Colonic mucosa (tissue), 4 donors: ENCODE measurements around the gene TRAPPC2L. TPM values are rescaled to one million over a fixed set of nuclear protein-coding genes. Genes with fewer than 3 reads are reported as not detected.

Experiments used
- DNase-seq: peaks from one replicate; pipeline ENCODE4 v3.0.0-alpha.2; 2020
- H3K27ac ChIP-seq: fragments of 200-600 bp; one replicate; pipeline ENCODE4 v1.8.0; 2021
- H3K27me3 ChIP-seq: fragments of 200-600 bp; one replicate; pipeline ENCODE4 v1.8.0; 2021
- H3K36me3 ChIP-seq: fragments of 200-600 bp; one replicate; pipeline ENCODE4 v1.8.0; 2021
- H3K4me1 ChIP-seq: fragments of 200-600 bp; one replicate; pipeline ENCODE4 v1.8.0; 2021; ENCODE audit warnings: mild to moderate bottlenecking
- H3K4me3 ChIP-seq: fragments of 200-600 bp; one replicate; pipeline ENCODE4 v1.8.0; 2021
- H3K9ac ChIP-seq, 2 donors: one replicate each; pipeline ENCODE4 v1.7.0; 2013; ENCODE audit warnings: control low read depth in 2 of 2, low read depth in 2 of 2, low read length in 2 of 2
- H3K9me3 ChIP-seq: fragments of 200-600 bp; one replicate; pipeline ENCODE4 v1.8.0; 2021
- intact Hi-C: fragments of 100-400 bp; cut with DNase I; formaldehyde crosslinking; loops from one replicate; pipeline ENCODE4 v1.14.1; 2022
- total RNA-seq, 2 donors: library from RNA; stranded (reverse); fragmentation: NEBNext Ultra II Directional in 1 of 2; extraction: Animal tissue kit (Norgen Biotek cat#: 25700) in 1 of 2; gene quantifications; one replicate each; pipeline ENCODE4 v1.2.1, GENCODE V29; 2021
- TF ChIP-seq, protein P1 (sequence below): fragments of 200-600 bp; IDR thresholded peaks from one replicate; pipeline ENCODE4 v1.8.0; 2022; ENCODE audit warnings: antibody characterized with exemption, mild to moderate bottlenecking
- donor health status: healthy.
- donor health status: DM: no; HTN: no; CAD: no.
- donor health status: DM: no; HTN: no; CAD: no.

Gene TRAPPC2L
- total RNA-seq, 2 donors from 2014 or later: 33.8 to 57.3 TPM

- Histone ChIP-seq H3K9me3 (no peaks in the 10 kb centered on the region), H3K27ac (no peak overlapping the region), H3K4me3 (no peak overlapping the region), H3K36me3 (no peaks in the 10 kb centered on the region), H3K4me1 (no peaks in the 10 kb centered on the region), H3K27me3 (no peaks in the 10 kb centered on the region), H3K9ac (no peak overlapping the region)
- intact Hi-C loops: no loop called here
- DNase-seq: no peak
- TF ChIP-seq, protein P1, sequence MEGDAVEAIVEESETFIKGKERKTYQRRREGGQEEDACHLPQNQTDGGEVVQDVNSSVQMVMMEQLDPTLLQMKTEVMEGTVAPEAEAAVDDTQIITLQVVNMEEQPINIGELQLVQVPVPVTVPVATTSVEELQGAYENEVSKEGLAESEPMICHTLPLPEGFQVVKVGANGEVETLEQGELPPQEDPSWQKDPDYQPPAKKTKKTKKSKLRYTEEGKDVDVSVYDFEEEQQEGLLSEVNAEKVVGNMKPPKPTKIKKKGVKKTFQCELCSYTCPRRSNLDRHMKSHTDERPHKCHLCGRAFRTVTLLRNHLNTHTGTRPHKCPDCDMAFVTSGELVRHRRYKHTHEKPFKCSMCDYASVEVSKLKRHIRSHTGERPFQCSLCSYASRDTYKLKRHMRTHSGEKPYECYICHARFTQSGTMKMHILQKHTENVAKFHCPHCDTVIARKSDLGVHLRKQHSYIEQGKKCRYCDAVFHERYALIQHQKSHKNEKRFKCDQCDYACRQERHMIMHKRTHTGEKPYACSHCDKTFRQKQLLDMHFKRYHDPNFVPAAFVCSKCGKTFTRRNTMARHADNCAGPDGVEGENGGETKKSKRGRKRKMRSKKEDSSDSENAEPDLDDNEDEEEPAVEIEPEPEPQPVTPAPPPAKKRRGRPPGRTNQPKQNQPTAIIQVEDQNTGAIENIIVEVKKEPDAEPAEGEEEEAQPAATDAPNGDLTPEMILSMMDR: no peak
These were observed 19.1 kb upstream of the TRAPPC2L start for GRCh38 chr16:88837806-88838205.

- Histone ChIP-seq H3K36me3 (no peaks in the 10 kb centered on the region), H3K4me1 (no peaks in the 10 kb centered on the region), H3K4me3 (no peak overlapping the region), H3K9me3 (no peaks in the 10 kb centered on the region), H3K9ac (no peak overlapping the region), H3K27me3 (no peaks in the 10 kb centered on the region), H3K27ac (no peak overlapping the region)
- TF ChIP-seq, protein P1: no peak
- intact Hi-C loops: no loop called here
- DNase-seq: no peak
These were observed 18.4 kb upstream of the TRAPPC2L start for GRCh38 chr16:88838566-88838965.

DNA sequence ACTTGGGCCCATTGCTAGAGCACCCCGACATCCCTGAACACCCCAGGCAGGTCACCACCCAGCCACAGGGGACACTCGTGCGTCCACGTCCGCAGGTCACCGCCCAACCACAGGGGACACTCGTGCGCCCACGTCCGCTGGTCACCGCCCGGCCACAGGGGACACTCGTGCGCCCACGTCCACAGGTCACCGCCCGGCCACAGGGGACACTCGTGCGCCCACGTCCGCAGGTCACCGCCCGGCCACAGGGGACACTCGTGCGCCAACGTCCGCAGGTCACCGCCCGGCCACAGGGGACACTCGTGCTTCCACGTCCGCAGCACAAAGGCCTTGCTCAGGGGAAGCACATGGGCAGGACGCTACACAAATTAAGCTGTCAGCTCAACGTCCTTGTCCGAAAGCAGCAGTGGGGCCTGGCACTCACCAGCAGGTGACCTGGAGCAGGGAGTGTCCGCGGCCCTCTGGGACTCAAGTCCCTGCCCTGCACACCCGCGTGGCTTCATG lies 17.8 kb upstream of the TRAPPC2L start:
- Histone ChIP-seq H3K9ac (no peak overlapping the region), H3K4me3 (no peak overlapping the region), H3K9me3 (no peaks in the 10 kb centered on the region), H3K4me1 (no peaks in the 10 kb centered on the region), H3K36me3 (no peaks in the 10 kb centered on the region), H3K27ac (no peak overlapping the region), H3K27me3 (no peaks in the 10 kb centered on the region)
- DNase-seq: no peak
- intact Hi-C loops: no loop called here
- TF ChIP-seq, protein P1: no peak

GRCh38 chr16:88839745-88840599 lies 17.0 kb upstream of the TRAPPC2L start:
- no peak overlapping the region for H3K27ac ChIP-seq
- no peak overlapping the region for H3K4me3 ChIP-seq
- no peaks in the 10 kb centered on the region for H3K4me1 ChIP-seq
- intact Hi-C loops: no loop called here
- H3K9ac ChIP-seq: no peak overlapping the region
- H3K27me3 ChIP-seq: no peaks in the 10 kb centered on the region
- TF ChIP-seq, protein P1: no peak
- no peak for DNase-seq
- no peaks in the 10 kb centered on the region for H3K9me3 ChIP-seq
- H3K36me3 ChIP-seq: no peaks in the 10 kb centered on the region

GRCh38 chr16:88840600-88841215 lies 16.2 kb upstream of the TRAPPC2L start:
- H3K9ac ChIP-seq: no peak overlapping the region
- no peaks in the 10 kb centered on the region for H3K36me3 ChIP-seq
- no peak overlapping the region for H3K4me3 ChIP-seq
- no peaks in the 10 kb centered on the region for H3K4me1 ChIP-seq
- intact Hi-C loops: no loop called here
- no peaks in the 10 kb centered on the region for H3K27me3 ChIP-seq
- no peaks in the 10 kb centered on the region for H3K9me3 ChIP-seq
- no peak overlapping the region for H3K27ac ChIP-seq
- DNase-seq: no peak
- TF ChIP-seq, protein P1: no peak
